Right lobe of liver (tissue), 6 donors: ENCODE results near the gene TTC31. TPM values are rescaled to one million over a fixed set of nuclear protein-coding genes. Genes with fewer than 3 reads are reported as not detected.
A peak's percentile ranks its signal among the peaks of the same experiment; 100 is the strongest.
"Not testable (repeated sequence)": the region's sequence is repeated elsewhere in the genome, so short reads cannot be mapped to it uniquely, and the experiment has no call there.

Experiments used
- ATAC-seq, 4 donors: fragments of 200-7000 bp; cut with Tn5 transposase; one replicate each; pipeline ENCODE4 v1.9.1; 2020; ENCODE audit warnings: mild to moderate bottlenecking in 4 of 4, moderate library complexity in 4 of 4
- DNase-seq, 3 donors: peaks; one replicate each; pipeline ENCODE4 v3.0.0-alpha.2; 2020
- H3K27ac ChIP-seq, 3 donors: fragments of 200-600 bp; one replicate each; pipeline ENCODE4 v1.8.0; 2022
- H3K27me3 ChIP-seq, 2 donors: fragments of 200-600 bp; one replicate each; pipeline ENCODE4 v1.8.0; 2022
- H3K36me3 ChIP-seq, 4 donors: fragments of 200-600 bp; sonication (generic) in 1 of 4; one replicate each; pipeline versions ENCODE4 v1.5.1 to v1.8.0; 2017 to 2022; ENCODE audit warnings: control low read depth in 1 of 4
- H3K4me1 ChIP-seq, 4 donors: fragments of 200-600 bp; sonication (generic) in 1 of 4; one replicate each; pipeline versions ENCODE4 v1.5.1 to v1.8.0; 2017 to 2022; ENCODE audit warnings: control low read depth in 1 of 4
- H3K4me3 ChIP-seq, 3 donors: fragments of 200-600 bp; one replicate each; pipeline ENCODE4 v1.8.0; 2022
- H3K9me3 ChIP-seq, 4 donors: fragments of 200-600 bp; sonication (generic) in 1 of 4; one replicate each; pipeline versions ENCODE4 v1.5.1 to v1.8.0; 2017 to 2022; ENCODE audit warnings: control low read depth in 1 of 4
- CTCF ChIP-seq, 4 donors: fragments of 200-600 bp in 3 of 4; fragments of 450-650 bp in 1 of 4; IDR thresholded peaks; one replicate each; pipeline versions ENCODE4 v1.5.1 to v1.8.0; 2016 to 2022; ENCODE audit warnings: antibody characterized with exemption in 4 of 4, mild to moderate bottlenecking in 2 of 4
- POLR2A ChIP-seq: fragments of 450-650 bp; IDR thresholded peaks from one replicate; pipeline ENCODE4 v1.6.1; 2017; ENCODE audit warnings: antibody characterized with exemption, mild to moderate bottlenecking
- WGBS: methylation state at CpG from one replicate; pipeline ENCODE4 v1.1.6; 2018; ENCODE audit warnings: low coverage, low lambda C conversion rate; ENCODE audit not compliant: insufficient coverage; ENCODE audit errors: missing lambda C conversion rate; 5-methylcytosine and 5-hydroxymethylcytosine counted together
- intact Hi-C, 2 donors: fragments of 100-400 bp; cut with DNase I; formaldehyde crosslinking; loops; one replicate each; pipeline versions ENCODE4 v1.11.2 to v1.14.1; 2022
- total RNA-seq, 6 experiments: library from RNA; depleted of rRNA in 2 of 6; stranded (reverse); fragments of >200 nt in 2 of 6; fragmentation: NEBNext Ultra II Directional in 3 of 6; extraction: Animal tissue kit (Norgen Biotek cat#: 25700) in 3 of 6; gene quantifications; one replicate each; pipeline versions ENCODE4 v1.1.0 to v1.2.4, GENCODE V29; 2016 to 2023
- donor health status: DM: no; HTN: yes; CAD: no.
- donor health status: DM: no; HTN: no; CAD: no.
- donor health status: DM: no; HTN: no; CAD: no.
- donor health status: DM: no; HTN: yes; CAD: no.
- donor health status: DM: no; HTN: yes; CAD: no.

The TTC31 gene
- total RNA-seq, 6 experiments from 2014 or later, result 14.5 to 31.5 (median 26.7) TPM

- no peak for DNase-seq
- Histone ChIP-seq H3K27me3 (no peaks in the 10 kb centered on the region), H3K4me3 (no peak overlapping the region), H3K4me1 (peaks cover 0 to 29% (median 5%) of the 10 kb centered on the region in 4 donors), H3K36me3 (peaks cover 0 to 20% (median 5%) of the 10 kb centered on the region in 4 donors), H3K27ac (no peak overlapping the region), H3K9me3 (no peaks in the 10 kb centered on the region)
- no peak for ATAC-seq
- intact Hi-C loops, result no loop called here
- TF ChIP-seq CTCF (IDR thresholded peaks at IDR 0.05) (peak in 2 of 4 donors; percentile 9), POLR2A (no peak)
- WGBS, result no CpG with 5 or more reads among the region's 5 CpGs
Observed at GRCh38 chr2:74474899-74475298, 8.0 kb upstream of the TTC31 start.

GRCh38 chr2:74481431-74481830, 1.4 kb upstream of the TTC31 start:
- no peak for DNase-seq
- no peaks in the 10 kb centered on the region for H3K27me3 ChIP-seq
- H3K4me3 ChIP-seq, result peak overlapping the region; percentile 93 to 99 (median 97)
- H3K4me1 ChIP-seq, result peaks cover 0 to 46% (median 10%) of the 10 kb centered on the region in 4 donors
- TF ChIP-seq CTCF (IDR thresholded peaks at IDR 0.05) (no peak), POLR2A (no peak)
- peaks cover 0 to 16% (median 2%) of the 10 kb centered on the region in 4 donors for H3K36me3 ChIP-seq
- H3K9me3 ChIP-seq, result no peaks in the 10 kb centered on the region
- intact Hi-C loops, result no loop called here
- ATAC-seq, result no peak
- no peak overlapping the region for H3K27ac ChIP-seq
- 38% methylated on average over 1 of the region's 3 CpGs for WGBS

GRCh38 chr2:74481961-74482800, 700 bp upstream of the TTC31 start:
- intact Hi-C loops, result no loop called here
- ATAC-seq, result peak; percentile 52 to 65 (median 59)

DNA sequence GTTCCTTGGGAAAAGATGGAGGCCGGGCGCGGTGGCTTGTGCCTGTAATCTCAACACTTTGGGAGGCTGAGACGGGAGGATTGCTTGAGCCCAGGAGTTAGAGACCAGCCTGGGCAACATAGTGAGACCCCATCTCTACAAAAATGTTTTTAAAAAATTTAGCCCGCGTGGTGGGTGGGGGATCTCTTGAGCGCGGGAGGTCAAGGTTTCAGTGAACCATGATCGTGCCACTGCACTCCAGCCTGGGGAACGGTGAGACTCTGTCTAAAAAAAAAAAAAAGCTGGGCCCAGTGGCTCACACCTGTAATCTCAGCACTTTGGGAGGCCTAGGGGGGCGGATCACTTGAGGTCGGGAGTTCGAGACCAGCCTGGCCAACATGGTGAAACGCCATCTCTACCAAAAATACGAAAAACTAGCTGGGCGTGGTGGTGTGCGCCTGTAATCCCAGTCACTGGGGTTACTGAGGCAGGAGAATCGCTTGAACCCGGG, 839 bp downstream of the TTC31 start:
- intact Hi-C loops, result not testable (repeated sequence)
- 64% methylated on average over 17 of the region's 19 CpGs for WGBS

More at GRCh38 chr2:74481961-74482800, 700 bp upstream of the TTC31 start:
- peak overlapping the region; percentile 71 to 84 (median 80) for H3K27ac ChIP-seq
- TF ChIP-seq CTCF (IDR thresholded peaks at IDR 0.05) (no peak), POLR2A (no peak)
- WGBS, result 4% methylated on average over 8 of the region's 80 CpGs
- H3K4me3 ChIP-seq, result peak overlapping the region; percentile 93 to 99 (median 97)
- peaks cover 0 to 16% (median 2%) of the 10 kb centered on the region in 4 donors for H3K36me3 ChIP-seq
- no peaks in the 10 kb centered on the region for H3K9me3 ChIP-seq
- H3K27me3 ChIP-seq, result no peaks in the 10 kb centered on the region
- DNase-seq, result peak in 1 of 3 donors; percentile 52
- H3K4me1 ChIP-seq, result peaks cover 0 to 46% (median 13%) of the 10 kb centered on the region in 4 donors

DNA sequence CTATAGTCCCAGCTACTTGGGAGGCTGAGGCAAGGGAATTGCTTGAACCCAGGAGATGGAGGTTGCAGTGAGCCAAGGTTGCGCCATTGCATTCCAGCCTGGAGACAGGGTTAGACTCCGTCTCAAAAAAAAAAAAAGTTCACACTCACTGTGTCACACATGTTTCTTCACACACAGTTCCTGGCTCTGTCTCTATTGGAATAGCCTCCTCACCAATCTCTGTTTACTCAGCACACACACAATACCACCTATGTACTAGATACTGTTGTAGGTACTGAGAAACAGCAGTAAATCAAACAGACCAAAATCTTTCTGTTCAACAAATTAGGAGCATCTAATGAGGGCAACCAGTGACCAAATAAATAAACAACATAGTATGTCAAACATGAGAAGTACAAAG, 3.3 kb downstream of the TTC31 start:
- Histone ChIP-seq H3K4me1 (peaks cover 0 to 70% (median 23%) of the 10 kb centered on the region in 4 donors), H3K36me3 (peaks cover 0 to 15% (median 1%) of the 10 kb centered on the region in 4 donors)
- no peak for DNase-seq

More for the DNA sequence above, 839 bp downstream of the TTC31 start:
- DNase-seq, H3K9me3 ChIP-seq, ATAC-seq, H3K27me3 ChIP-seq: not testable (repeated sequence)
- Histone ChIP-seq H3K27ac (peak overlapping the region in 1 of 3 donors; percentile 84), H3K4me3 (peak overlapping the region; percentile 93 to 99 (median 97)), H3K36me3 (peaks cover 0 to 16% (median 2%) of the 10 kb centered on the region in 4 donors), H3K4me1 (peaks cover 0 to 55% (median 19%) of the 10 kb centered on the region in 4 donors)

More for the DNA sequence above, 3.3 kb downstream of the TTC31 start:
- no peaks in the 10 kb centered on the region for H3K27me3 ChIP-seq
- 51% methylated on average over 2 of the region's 2 CpGs for WGBS
- intact Hi-C loops, result loop anchor here in 1 of 2 donors (5.0 kb wide), 1 partner anchor 41 kb away; the partner anchor contains the start of genes AUP1, DQX1 and HTRA2
- no peak for TF ChIP-seq CTCF (IDR thresholded peaks at IDR 0.05)
- no peak for TF ChIP-seq POLR2A
- H3K9me3 ChIP-seq, result no peaks in the 10 kb centered on the region
- peak overlapping the region in 1 of 3 donors; percentile 57 for H3K27ac ChIP-seq
- peak in 2 of 4 donors; percentile 11 to 27 for ATAC-seq
- H3K4me3 ChIP-seq, result no peak overlapping the region
